HFFc6 (cell line): ENCODE measurements around the gene CACNB1. TPM values are rescaled to one million over a fixed set of nuclear protein-coding genes. Genes with fewer than 3 reads are reported as not detected.

ENCODE experiments used
- DNase-seq: peaks from one replicate; pipeline ENCODE4 v3.0.0-alpha.2; 2018
- H3K27ac Mint-ChIP-seq: 2 replicates; pipeline ENCODE4 v1.8.0; 2020; ENCODE audit warnings: mild to moderate bottlenecking, mixed read lengths
- H3K27me3 Mint-ChIP-seq: 2 replicates; pipeline ENCODE4 v1.8.0; 2021; ENCODE audit warnings: mild to moderate bottlenecking, moderate library complexity, mixed read lengths; ENCODE audit not compliant: insufficient read depth
- H3K36me3 Mint-ChIP-seq: 2 replicates; pipeline ENCODE4 v1.8.0; 2021; ENCODE audit warnings: low read depth, mixed read lengths
- H3K4me1 Mint-ChIP-seq: 2 replicates; pipeline ENCODE4 v1.8.0; 2020; ENCODE audit warnings: low read depth, mixed read lengths
- H3K4me3 Mint-ChIP-seq: 2 replicates; pipeline ENCODE4 v1.8.0; 2020; ENCODE audit warnings: mild to moderate bottlenecking, moderate library complexity, mixed read lengths
- H3K9me3 Mint-ChIP-seq: 2 replicates; pipeline ENCODE4 v1.8.0; 2020; ENCODE audit warnings: mild to moderate bottlenecking, mixed read lengths
- CTCF ChIP-seq: fragments of 200-600 bp; sonication (generic); IDR thresholded peaks from 2 replicates; pipeline ENCODE4 v1.5.0; 2021; ENCODE audit warnings: antibody characterized with exemption, mild to moderate bottlenecking
- total RNA-seq, 6 experiments: library from RNA; stranded (reverse); fragmentation: NEBNext Ultra II Directional; extraction: Animal tissue kit (Norgen Biotek cat#: 25700); gene quantifications; 2 replicates in 1 of 6; 3 replicates in 5 of 6; pipeline ENCODE4 v1.2.3, GENCODE V29; 2021

The CACNB1 gene
- total RNA-seq, 6 experiments from 2014 or later: 5.1 to 7.0 (median 6.1) TPM

GRCh38 chr17:39196808-39197291 lies 619 bp downstream of the CACNB1 start:
- peak overlapping the region; percentile 89 for H3K4me3 Mint-ChIP-seq
- peaks cover 55% of the 10 kb centered on the region for H3K4me1 Mint-ChIP-seq
- no peak for TF ChIP-seq CTCF
- H3K36me3 Mint-ChIP-seq: peaks cover 30% of the 10 kb centered on the region
- H3K27me3 Mint-ChIP-seq: peaks cover 1% of the 10 kb centered on the region
- DNase-seq: peak; percentile 28
- no peaks in the 10 kb centered on the region for H3K9me3 Mint-ChIP-seq
- peak overlapping the region; percentile 52; the same call in 1 of the 2 replicates for H3K27ac Mint-ChIP-seq

GRCh38 chr17:39196241-39196807 lies 1.1 kb downstream of the CACNB1 start:
- Mint-ChIP-seq H3K4me1 (peaks cover 50% of the 10 kb centered on the region), H3K27me3 (peaks cover 1% of the 10 kb centered on the region), H3K9me3 (no peaks in the 10 kb centered on the region), H3K36me3 (peaks cover 25% of the 10 kb centered on the region), H3K4me3 (peak overlapping the region; percentile 89), H3K27ac (peak overlapping the region; percentile 43)
- DNase-seq: no peak
- no peak for TF ChIP-seq CTCF

- peak overlapping the region; percentile 89 for H3K4me3 Mint-ChIP-seq
- H3K36me3 Mint-ChIP-seq: peaks cover 18% of the 10 kb centered on the region
These were observed 1.8 kb downstream of the CACNB1 start for GRCh38 chr17:39195568-39196160.

GRCh38 chr17:39194985-39195524 lies 2.4 kb downstream of the CACNB1 start:
- H3K4me1 Mint-ChIP-seq: peaks cover 45% of the 10 kb centered on the region
- H3K27me3 Mint-ChIP-seq: no peaks in the 10 kb centered on the region; the same call in 1 of the 2 replicates
- DNase-seq: no peak
- peak overlapping the region; percentile 22; the same call in 1 of the 2 replicates for H3K4me3 Mint-ChIP-seq
- H3K9me3 Mint-ChIP-seq: no peaks in the 10 kb centered on the region
- H3K27ac Mint-ChIP-seq: 0 out of 2 replicates have a peak overlapping the region, but pooled peaks have one; percentile 31
- peaks cover 12% of the 10 kb centered on the region for H3K36me3 Mint-ChIP-seq
- no peak for TF ChIP-seq CTCF

More at GRCh38 chr17:39195568-39196160, 1.8 kb downstream of the CACNB1 start:
- DNase-seq: no peak
- Mint-ChIP-seq H3K9me3 (no peaks in the 10 kb centered on the region), H3K27me3 (peaks cover 1% of the 10 kb centered on the region), H3K27ac (peak overlapping the region; percentile 24; the same call in 1 of the 2 replicates), H3K4me1 (peaks cover 45% of the 10 kb centered on the region)
- TF ChIP-seq CTCF: no peak

- H3K9me3 Mint-ChIP-seq: no peaks in the 10 kb centered on the region
- TF ChIP-seq CTCF: peak; percentile 72
- peak overlapping the region; percentile 22 for H3K4me3 Mint-ChIP-seq
- peak overlapping the region; percentile 69 for H3K27ac Mint-ChIP-seq
- H3K36me3 Mint-ChIP-seq: peaks cover 11% of the 10 kb centered on the region; the same call in 1 of the 2 replicates
- DNase-seq: peak; percentile 43
- no peaks in the 10 kb centered on the region; the same call in 1 of the 2 replicates for H3K27me3 Mint-ChIP-seq
- peaks cover 38% of the 10 kb centered on the region for H3K4me1 Mint-ChIP-seq
These were observed 3.1 kb downstream of the CACNB1 start for GRCh38 chr17:39194089-39194984.
